Stimulated activated CD4-positive, alpha-beta T cell treated with anti-CD3 and anti-CD28 coated beads, Interleukin-2, amount 100 ng/mL, for 4 hours (primary cell): ENCODE measurements around the gene CACNA1F.
A peak's percentile ranks its signal among the peaks of the same experiment; 100 is the strongest.
"Not testable (repeated sequence)": the region's sequence is repeated elsewhere in the genome, so short reads cannot be mapped to it uniquely, and the experiment has no call there.

Experiments used
- DNase-seq: peaks from one replicate; pipeline ENCODE4 v3.0.0-alpha.2; 2020; ENCODE audit warnings: low read depth

Gene CACNA1F

DNA sequence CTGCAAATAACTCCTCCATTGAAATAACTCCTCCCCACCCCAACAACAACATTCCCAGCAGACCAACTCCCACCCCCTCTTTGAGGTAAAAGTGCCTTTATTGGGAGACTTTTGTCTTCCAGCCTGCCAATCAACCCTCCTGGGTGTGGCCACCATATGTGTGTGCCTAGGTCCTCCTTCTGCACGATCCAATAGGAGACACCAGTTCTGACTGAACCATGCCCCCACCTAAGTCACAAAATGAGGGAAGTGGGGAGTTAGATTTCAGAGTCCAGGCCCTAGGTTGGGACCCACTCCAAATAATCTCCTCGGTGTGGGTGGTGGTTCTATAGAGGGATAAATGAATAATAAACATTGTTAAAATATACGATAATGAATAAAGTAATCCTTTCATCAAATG, 58.4 kb downstream of the CACNA1F start:
- DNase-seq, result no peak

DNA sequence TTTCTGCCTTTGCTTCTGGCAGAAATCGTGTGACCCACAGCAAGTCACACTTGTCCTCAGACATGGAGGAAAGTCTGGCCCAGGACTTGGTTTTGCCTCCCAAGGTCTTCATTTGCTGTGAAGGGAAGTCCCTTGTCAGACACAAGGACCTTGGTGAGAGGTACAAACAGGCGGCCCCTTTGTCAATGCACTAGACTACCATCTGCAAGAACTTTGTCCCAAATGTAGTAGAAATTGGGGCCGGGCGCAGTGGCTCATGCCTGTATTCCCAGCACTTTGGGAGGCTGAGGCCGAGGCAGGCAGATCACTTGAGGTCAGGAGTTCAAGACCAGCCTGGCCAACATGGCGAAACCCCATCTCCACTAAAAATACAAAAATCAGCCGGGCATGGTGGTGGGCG, 59.6 kb downstream of the CACNA1F start:
- DNase-seq, result not testable (repeated sequence)

DNA sequence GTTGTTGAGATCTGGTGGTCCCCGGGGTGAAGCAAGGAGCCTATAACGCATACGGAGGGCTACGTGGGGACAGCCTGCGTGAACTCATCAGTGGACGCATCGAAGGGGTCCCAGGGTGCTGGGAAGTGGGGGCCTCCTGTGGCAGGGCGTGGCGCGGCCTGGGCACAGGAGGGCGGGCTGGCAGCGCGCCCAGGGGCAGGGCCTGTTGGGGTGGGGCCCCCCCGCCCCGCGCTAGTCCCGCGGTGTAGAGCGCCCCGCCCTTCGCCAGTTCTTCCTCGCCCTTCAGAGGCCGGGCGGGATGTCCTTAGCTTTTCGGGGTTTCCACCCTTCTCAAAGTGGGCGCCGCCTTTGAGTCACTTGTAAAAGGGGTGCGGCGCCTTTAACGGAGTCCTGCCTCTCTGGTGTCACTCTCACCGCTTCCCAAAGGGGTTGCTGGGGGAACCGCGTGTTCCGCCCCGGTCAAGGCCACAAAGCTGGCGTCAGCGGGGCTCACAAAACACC, 60.8 kb downstream of the CACNA1F start:
- peak; percentile 52 for DNase-seq

DNA sequence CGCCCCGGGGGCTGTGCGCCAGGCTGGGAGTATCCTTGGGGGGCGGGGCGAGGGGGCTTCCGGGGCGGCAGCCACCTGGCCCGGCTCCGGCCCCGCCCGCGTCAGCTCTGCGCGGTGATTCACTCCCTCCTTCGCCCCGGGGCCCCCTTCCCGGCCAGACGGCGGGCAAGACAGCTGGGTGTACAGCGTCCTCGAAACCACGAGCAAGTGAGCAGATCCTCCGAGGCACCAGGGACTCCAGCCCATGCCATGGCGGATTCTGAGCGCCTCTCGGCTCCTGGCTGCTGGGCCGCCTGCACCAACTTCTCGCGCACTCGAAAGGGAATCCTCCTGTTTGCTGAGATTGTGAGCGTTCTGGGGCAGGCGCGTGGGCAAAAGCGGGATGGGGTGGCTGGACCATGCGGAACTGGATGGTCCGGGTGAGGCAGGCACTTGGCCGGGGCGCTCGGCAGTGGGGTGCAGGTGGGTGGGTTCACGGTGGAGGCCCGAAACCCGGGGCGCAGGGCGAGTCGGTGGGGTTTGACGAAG, 61.3 kb downstream of the CACNA1F start, which contains the start of gene PLP2:
Gene PLP2, plus strand, starts transcription at position 147 of the 528 bp plus-strand sequence. Its CDS starts 103 bp downstream, at position 250.
- DNase-seq, result peak; percentile 61

DNA sequence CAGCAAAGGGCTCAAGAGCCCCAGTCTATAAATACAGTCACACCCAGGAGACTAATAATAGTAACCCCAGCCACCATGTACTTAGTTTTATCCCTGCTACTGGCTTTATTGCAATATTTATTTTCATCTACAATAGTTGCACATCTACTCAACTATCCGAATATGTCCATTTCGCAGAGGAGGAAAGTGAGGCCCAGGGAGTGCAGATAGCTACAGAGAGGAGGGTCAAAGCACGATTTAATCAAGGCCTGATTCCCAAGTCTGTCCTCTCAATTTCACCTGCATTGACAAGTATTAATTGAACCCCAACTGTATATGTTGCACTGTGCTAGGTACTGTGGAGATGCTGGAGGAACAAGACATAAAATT, 65.4 kb downstream of the CACNA1F start:
- DNase-seq, result no peak

DNA sequence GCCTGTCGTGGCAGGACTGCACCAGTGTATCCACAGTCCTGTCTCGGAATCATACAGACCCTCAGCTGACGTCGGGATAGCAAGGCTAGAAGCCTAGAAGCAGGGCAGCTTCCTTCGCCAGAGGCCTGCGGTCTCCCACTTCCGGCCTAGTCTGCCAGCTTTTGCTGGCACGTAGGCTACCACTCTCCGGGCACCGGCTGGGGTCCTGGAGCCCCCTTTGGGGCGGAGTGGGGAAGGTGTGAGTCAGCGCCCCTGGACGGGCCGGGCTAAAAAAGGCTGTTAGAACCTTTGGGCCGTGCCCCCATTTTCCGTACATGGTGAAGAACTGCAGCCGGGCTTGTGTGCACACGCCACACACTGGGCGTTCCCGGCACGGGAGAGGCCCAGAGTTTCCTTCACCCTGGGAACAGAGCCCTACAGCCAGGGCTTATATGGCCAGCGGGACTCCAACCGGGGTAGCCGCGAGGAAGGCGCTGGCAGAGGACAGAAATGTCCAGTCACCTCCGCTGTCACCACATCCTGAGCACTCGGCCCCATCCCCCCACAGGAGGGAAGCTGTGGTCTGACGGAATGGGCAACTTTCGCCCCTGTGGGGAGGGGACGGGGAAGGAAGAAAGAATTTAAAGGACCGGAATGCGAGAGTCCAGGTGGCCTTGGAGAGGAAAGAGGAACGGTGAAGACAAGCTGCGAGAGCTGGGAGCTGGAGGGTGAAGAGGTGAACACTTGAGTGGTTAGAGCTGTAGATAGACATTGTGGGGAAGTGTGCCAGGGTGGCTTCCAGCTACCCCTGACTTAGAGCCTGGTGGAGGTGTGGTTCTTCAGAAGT, 66.0 kb downstream of the CACNA1F start:
- no peak for DNase-seq

DNA sequence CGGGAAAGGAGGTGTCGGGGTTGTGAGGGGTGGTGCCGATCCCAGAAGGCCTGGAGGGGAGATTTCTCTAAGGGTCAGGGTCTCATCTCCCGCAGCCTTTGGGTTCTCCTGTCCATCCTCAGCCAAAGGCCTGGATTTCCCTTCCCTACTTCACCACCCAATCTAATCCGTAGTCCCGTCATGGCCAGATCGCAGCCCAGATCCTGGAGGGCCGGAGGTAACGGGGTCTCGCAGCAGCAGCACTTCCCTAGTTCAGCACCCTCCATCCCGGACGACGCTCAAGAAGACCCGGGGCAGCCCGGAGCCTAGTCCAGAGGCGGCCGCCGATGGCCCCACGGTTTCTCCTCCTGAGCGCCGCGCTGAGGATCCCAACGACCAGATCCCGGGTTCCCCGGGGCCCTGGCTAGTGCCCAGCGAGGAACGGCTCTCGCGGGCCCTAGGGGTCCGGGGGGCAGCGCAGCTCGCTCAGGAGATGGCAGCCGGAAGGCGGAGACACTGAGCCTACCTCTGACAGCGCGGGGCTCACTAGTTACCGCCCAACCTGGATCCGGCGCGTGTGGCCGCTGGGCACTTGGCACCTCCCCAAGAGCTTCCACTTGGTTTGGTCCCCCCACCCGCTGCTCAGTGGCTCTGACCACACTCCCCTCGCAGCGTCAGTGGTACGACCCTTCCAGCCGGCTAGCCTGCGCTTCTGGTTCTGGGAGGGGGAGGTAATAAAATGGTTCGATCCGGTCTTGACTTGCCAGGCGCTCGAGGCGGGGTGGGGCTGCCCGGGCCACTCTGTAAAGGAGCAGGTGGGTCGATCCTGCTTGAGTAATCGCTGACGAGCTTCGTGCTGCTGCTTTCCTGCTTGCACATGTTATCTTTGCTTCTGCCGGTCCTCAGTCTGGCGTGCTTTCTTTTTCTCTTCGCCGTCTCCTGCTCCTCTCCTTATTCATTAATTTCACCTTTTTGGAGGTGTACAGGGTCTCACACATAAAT, 66.9 kb downstream of the CACNA1F start:
- peak; percentile 58 for DNase-seq

DNA sequence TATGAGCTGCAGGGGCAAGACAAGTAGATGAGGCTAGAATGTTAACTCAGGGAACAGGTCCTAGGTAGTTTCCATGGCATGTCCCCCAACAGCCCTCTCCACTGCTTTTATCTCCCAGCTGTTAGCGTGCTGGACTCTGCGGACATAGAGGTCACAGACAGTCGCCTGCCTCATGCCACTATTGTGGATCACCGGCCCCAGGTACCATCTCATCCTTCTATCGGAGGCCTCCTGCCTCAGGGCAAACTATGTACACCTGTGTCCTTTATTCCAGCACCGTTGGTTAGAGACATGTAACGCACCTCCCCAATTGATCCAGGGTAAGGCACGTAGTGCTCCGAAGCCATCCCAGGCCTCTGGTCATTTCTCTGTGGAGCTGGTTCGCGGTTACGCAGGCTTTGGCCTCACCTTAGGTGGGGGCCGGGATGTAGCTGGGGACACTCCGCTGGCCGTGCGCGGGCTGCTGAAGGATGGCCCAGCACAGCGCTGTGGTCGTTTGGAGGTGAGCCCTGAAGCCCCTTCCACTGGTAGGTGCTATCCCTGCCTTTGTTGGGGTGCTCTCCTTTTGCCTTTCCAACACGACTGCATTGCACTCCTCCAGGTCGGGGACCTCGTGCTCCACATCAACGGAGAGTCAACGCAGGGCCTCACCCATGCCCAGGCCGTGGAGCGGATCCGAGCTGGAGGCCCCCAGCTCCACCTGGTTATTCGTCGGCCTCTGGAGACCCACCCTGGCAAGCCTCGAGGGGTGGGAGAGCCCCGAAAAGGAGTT, 68.4 kb downstream of the CACNA1F start:
- DNase-seq, result no peak

DNA sequence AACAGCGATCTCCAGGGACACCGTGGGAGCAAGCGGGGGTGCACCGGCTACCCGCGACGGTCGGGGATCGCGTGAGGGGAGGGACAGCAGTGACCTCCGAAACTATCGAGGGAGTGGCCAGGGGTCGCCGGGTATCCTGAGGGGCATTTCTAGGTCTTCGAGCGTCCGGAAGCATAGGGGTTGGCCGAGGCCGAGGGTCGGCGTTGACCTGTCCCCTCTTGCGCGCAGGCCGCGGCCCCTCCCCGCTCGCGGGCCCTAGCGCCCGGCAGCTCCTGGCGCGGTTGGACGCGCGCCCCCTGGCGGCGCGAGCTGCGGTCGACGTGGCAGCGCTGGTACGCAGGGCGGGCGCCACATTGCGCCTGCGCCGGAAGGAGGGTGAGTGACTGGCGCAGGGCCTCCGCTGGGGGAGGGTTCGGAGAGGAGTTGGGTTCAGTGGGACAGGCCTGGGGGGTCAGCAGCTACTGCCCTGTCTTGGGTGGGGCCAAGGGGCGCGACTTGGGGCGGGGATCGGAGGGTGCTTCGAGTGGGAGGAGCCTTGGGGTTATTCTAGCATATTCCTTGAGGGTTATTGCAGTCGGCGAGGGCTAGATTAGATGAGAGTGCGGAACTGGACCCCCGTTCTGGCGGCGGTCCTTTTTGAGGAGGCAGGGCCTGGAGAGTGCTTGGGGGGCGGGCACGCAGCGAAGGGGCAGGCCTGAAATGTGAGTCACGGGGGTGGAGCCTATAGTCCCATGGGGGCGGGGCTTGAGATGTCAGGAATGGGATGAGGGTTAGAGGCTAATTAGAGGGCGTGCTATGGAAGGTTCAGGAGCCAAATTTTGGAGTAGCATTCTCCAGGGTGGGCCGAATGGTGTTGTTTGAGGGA, 69.4 kb downstream of the CACNA1F start:
- DNase-seq, result peak; percentile 67

DNA sequence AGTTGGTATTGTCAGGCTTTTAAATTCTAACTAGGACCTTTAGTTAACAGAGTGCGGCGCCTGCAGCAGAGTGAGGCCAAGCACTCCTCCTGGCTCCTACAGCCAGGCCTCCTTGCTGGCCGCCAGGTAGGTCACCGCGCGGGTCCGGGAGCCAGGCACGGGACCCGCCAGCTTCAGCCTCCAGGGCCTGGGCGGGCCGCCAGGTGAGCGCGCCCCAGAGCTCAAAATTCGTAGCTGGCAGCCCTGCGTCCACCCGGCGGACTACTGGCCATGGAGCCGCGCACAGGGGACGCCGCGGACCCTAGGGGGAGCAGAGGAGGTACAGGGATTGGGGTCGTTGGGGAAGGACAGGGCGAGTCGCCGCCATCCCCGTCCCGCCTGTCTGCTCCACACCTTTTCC, 70.5 kb downstream of the CACNA1F start, which contains the start of gene MAGIX:
Gene MAGIX, plus strand, starts transcription at position 139 of the 400 bp plus-strand sequence. Its CDS starts 132 bp downstream, at position 271.
- DNase-seq, result no peak

DNA sequence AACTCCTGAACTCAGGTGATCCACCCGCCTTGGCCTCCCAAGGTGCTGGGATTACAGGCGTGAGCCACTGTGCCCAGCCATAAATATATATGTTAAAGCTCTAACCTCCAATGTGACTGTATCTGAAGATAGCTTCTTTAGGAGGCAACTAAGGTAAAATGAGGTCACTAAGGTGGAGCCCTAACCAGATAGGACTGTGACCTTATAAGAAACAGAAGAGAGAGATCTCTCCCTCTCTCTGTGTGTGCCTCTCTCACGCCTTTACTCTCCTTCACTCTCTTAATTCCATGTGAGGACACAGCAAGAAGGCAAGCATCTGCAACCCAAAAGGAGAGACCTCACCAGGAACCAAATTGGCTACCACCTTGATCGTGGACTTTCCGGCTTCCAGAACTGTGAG, 71.5 kb downstream of the CACNA1F start:
- DNase-seq, result no peak

DNA sequence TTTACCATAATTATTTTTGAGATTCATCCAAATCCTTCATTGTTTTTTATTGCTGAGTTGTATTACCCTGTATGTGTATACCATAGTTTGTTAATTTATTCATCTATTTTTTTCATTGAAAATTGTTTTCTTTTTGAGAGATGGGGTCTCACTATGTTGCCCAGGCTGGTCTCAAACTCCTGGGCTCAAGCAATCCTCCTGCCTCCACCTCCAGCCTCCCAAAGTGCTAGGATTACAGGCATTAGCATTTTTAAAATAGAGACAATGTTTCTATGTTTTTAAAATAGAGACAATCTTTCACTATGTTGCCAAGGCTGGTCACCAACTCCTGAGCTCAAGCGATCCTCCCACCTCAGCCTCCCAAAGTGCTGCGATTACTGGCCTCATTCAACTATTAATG, 72.2 kb downstream of the CACNA1F start:
- no peak for DNase-seq

DNA sequence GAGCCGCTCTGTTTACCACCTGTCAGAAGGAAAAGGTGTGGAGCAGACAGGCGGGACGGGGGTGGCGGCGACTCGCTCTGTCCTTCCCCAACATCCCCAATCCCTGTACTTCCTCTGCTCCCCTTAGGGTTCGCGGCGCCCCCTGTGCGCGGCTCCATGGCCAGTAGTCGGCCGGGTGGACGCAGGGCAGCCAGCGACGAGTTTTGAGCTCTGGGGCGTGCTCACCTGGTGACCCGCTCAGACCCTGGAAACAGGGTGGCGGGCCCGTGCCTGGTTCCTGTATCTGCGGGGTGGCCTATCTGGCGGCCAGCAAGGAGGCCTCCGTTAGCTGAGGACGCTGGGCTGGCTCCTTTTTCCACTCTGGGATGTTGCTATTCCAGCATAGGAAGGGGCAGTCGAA, 75.9 kb downstream of the CACNA1F start:
- DNase-seq, result no peak

DNA sequence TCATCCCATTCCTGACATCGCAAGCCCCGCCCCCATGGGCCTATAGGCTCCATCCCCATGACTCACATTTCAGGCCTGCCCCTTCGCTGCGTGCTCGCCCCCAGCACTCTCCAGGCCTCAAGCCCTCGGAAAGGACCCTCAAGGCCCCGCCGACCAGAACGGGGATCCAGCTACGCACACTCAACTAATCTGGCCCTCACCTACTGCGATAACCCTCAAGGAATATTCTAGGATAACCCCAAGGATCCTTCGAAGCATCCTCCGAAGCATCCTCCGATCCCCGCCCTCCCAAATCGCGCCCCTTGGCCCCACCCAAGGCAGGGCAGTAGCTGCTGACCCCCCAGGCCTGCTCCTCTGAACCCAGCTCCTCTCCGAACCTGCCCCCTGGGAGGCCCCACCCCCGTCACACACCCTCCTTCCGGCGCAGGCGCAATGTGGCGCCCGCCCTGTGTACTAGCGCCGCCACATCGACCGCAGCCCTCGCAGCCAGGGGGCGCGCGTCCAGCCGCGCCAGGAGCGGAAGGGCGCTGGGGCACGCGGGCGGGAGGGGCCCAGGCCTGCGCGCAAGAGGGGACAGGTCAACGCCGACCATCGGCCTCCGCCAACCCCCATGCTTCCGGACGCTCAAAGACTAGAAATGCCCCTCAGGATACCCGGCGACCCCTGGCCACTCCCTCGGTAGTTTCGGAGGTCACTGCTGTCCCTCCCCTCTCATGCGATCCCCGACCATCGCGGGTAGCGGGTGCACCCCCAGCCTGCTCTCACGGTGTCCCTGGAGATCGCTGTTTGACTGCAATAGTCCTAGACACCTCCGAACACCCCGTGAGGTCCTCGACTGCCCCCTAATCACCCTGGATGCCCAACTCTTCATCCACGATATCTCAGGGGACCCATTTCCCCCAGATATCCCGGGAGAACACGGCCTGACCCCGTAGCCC, 77.0 kb downstream of the CACNA1F start:
- peak; percentile 78 for DNase-seq

DNA sequence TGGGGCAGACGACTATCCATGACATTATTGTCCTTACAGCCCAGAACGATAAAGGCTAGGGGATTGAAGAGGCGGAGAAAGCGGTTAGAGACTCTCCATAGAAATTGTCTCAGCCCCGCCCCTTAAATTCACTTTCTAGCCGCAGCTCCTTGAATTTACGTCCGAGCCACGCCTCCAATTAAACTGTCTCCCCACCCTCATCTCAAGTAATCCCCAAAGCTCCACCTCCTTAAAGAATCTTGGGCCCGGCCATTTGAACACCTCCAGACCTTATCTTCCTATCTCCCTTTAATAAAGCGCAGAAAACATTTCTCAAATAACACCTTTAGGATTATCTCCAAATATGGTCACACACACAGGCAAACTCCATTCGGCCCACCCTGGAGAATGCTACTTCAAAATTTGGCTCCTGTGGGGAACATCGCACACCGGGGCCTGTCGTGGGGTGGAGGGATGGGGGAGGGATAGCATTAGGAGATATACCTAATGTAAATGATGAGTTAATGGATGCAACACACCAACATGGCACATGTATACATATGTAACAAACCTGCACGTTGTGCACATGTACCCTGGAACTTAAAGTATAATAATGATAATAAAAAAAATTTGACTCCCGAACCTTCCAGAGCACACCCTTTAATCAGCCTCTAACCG, 77.8 kb downstream of the CACNA1F start:
- no peak for DNase-seq
